GM12878 (cell line): Measurements from ENCODE around the gene INHBB.

Experiments
- MAX ChIP-seq: IDR thresholded peaks from 2 replicates; pipeline ENCODE4 v1.6.1; 2012; ENCODE audit warnings: low read depth, low read length, improper control_type of control experiment
- POLR2AphosphoS5 ChIP-seq: IDR thresholded peaks from 2 replicates; pipeline ENCODE4 v1.6.1; 2011; ENCODE audit warnings: mild to moderate bottlenecking, low read length, inconsistent platforms

- TF ChIP-seq MAX (no peak), POLR2AphosphoS5 (no peak)
These were observed 28.9 kb downstream of the INHBB start for GRCh38 chr2:120374821-120375220.
